ENCODE data around the gene GNAL. TPM values are rescaled to one million over a fixed set of nuclear protein-coding genes. Genes with fewer than 3 reads are reported as not detected.
"Not testable (repeated sequence)": the region's sequence is repeated elsewhere in the genome, so short reads cannot be mapped to it uniquely, and the experiment has no call there.

Gene GNAL
- total RNA-seq, 1 experiment from 2014 or later: 1.6 TPM

GRCh38 chr18:11906926-11907874 lies 218.1 kb downstream of the GNAL start:
- DNase-seq (ENCODE audit: low spot score): no peak

GRCh38 chr18:11908182-11909060 lies 219.4 kb downstream of the GNAL start, which contains the start of gene MPPE1:
Gene MPPE1, minus strand, starts transcription at chr18:11908317. Its CDS starts 11,053 bp downstream, at chr18:11897264.
- peak; percentile 60 for DNase-seq (ENCODE audit: low spot score)

- no peak for DNase-seq (ENCODE audit: low spot score)
Observed at GRCh38 chr18:11909061-11909455, 220.0 kb downstream of the GNAL start.

GRCh38 chr18:11909591-11910026 lies 220.5 kb downstream of the GNAL start:
- no peak for DNase-seq (ENCODE audit: low spot score)

DNA sequence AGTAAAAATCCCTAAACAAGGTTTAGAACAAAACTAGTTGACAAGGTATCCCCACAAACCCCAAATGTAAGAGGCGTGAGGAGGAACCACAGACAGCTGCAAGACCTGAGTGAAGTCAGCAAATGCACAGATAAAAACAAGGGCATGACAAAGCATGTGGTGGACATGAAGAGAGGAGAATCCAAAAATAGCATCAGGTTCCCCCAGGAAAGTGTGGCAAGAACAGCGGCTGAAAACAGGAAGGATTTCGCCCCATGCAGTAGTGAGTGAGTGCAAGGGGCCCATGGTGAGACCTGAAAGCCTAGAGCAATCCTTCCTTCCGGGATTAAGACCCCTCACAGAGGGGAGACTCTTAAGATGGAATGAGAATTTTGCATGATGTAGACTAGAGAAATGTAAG lies 227.8 kb downstream of the GNAL start:
- DNase-seq (ENCODE audit: low spot score): not testable (repeated sequence)

GRCh38 chr18:11919522-11919921 lies 230.5 kb downstream of the GNAL start:
- DNase-seq (ENCODE audit: low spot score): not testable (repeated sequence)

- no peak for DNase-seq (ENCODE audit: low spot score)
Observed at GRCh38 chr18:11923450-11923849, 234.4 kb downstream of the GNAL start.

- peak; percentile 75 for DNase-seq (ENCODE audit: low spot score)
Observed at GRCh38 chr18:11925800-11926481, 236.9 kb downstream of the GNAL start.

DNA sequence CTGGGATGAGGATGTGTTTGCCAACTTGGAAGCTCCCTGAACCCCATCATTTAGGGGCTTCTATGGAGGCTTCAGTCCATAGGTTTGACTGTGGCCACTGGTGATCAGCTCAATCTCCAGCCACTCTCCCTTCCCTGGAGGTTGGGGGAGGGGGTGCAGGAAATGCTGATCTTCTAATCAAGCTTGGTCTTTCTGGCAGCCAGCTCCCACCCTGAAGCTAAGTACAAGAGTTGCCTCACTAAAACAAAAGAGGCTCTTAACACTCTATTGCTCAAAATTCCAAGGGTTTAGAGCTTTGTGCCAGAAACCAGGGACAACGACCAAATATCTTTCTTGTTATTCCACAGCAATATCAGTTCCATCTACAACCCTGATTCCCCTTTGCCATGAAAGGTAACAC lies 238.4 kb downstream of the GNAL start:
- no peak for DNase-seq (ENCODE audit: low spot score)

GRCh38 chr18:11932393-11932792 lies 243.3 kb downstream of the GNAL start:
- DNase-seq (ENCODE audit: low spot score): no peak

Other genes with a start within 250 kb of the GNAL start
- not detected in 2 replicates for gene SLC35G4, start 79.7 kb upstream of the GNAL start, total RNA-seq (2014; rRNA removed; shearing (Covaris generic))
- 60.9 and 68.2 TPM in 2 replicates for gene CHMP1B, start 162.1 kb downstream of the GNAL start, total RNA-seq (2014; rRNA removed; shearing (Covaris generic))
- gene MPPE1, start 219.1 kb downstream of the GNAL start, total RNA-seq (2014; rRNA removed; shearing (Covaris generic)): 12.3 and 21.4 TPM in 2 replicates